IMR-90 (cell line): ENCODE measurements around the gene FBXL19. TPM values are rescaled to one million over a fixed set of nuclear protein-coding genes. Genes with fewer than 3 reads are reported as not detected.

ENCODE experiments used
- ATAC-seq: fragments of 200-7000 bp; cut with Tn5 transposase; 2 replicates; pipeline ENCODE4 v1.9.1; 2020; ENCODE audit warnings: low read depth, mild to moderate bottlenecking, moderate library complexity
- BruUV-seq: library from RNA; stranded (reverse); fragments of 400-500 nt; replicated peaks from 2 replicates; lab custom pipeline; 2021; lab: Mats Ljungman, UMichigan
- CTCF ChIA-PET: fragments of 300-600 bp; formaldehyde crosslinking; extraction: SDS; loops from one replicate; lab custom pipeline; 2021; ENCODE audit warnings: antibody characterized with exemption; lab: Yijun Ruan, JAX
- POLR2A ChIA-PET: fragments of 300-600 bp; sonication (Branson Sonifier 250); formaldehyde crosslinking; loops from one replicate; lab custom pipeline; 2022; ENCODE audit warnings: antibody characterized with exemption; ENCODE audit not compliant: unreplicated experiment; lab: Charles Lee
- DNase-seq: peaks from one replicate; pipeline ENCODE4 v3.0.0; 2013
- H2AFZ ChIP-seq: replicated peaks from 2 replicates; pipeline ENCODE3; 2013; ENCODE audit warnings: low read length, mild to moderate bottlenecking; ENCODE audit not compliant: poor library complexity
- H2AK5ac ChIP-seq: 2 replicates; pipeline ENCODE4 v1.6.1; 2013; ENCODE audit warnings: low read depth, low read length, inconsistent platforms
- H2AK9ac ChIP-seq: replicated peaks from 2 replicates; pipeline ENCODE3; 2013; ENCODE audit warnings: mild to moderate bottlenecking, low read depth, low read length, moderate library complexity; ENCODE audit not compliant: poor library complexity
- H2BK120ac ChIP-seq: 2 replicates; pipeline ENCODE4 v1.6.1; 2013; ENCODE audit warnings: low read depth, low read length, inconsistent platforms
- H2BK15ac ChIP-seq: 3 replicates; pipeline ENCODE4 v1.6.1; 2013; ENCODE audit warnings: low read depth, low read length, inconsistent platforms
- H2BK20ac ChIP-seq: 2 replicates; pipeline ENCODE4 v1.6.1; 2013; ENCODE audit warnings: low read depth, mild to moderate bottlenecking, inconsistent platforms, low read length, moderate library complexity
- H2BK5ac ChIP-seq: 2 replicates; pipeline ENCODE4 v1.6.1; 2013; ENCODE audit warnings: mild to moderate bottlenecking, low read depth, low read length, inconsistent platforms; ENCODE audit not compliant: poor library complexity, severe bottlenecking
- H3K14ac ChIP-seq: replicated peaks from 2 replicates; pipeline ENCODE4 v1.6.1; 2013; ENCODE audit warnings: low read depth, low read length, inconsistent platforms
- H3K18ac ChIP-seq: 2 replicates; pipeline ENCODE4 v1.6.1; 2013; ENCODE audit warnings: low read depth, low read length, control low read depth
- H3K23ac ChIP-seq: 2 replicates; pipeline ENCODE4 v1.6.1; 2013; ENCODE audit warnings: low read depth, low read length, inconsistent platforms
- H3K27ac ChIP-seq: 2 replicates; pipeline ENCODE4 v1.5.1; 2013; ENCODE audit warnings: mild to moderate bottlenecking, control low read depth, low read length; ENCODE audit not compliant: insufficient read depth
- H3K27me3 ChIP-seq: 2 replicates; pipeline ENCODE4 v1.6.1; 2013; ENCODE audit warnings: low read length; ENCODE audit not compliant: control insufficient read depth, insufficient read depth
- H3K36me3 ChIP-seq: 2 replicates; pipeline ENCODE4 v1.6.1; 2013; ENCODE audit warnings: low read length, mixed read lengths; ENCODE audit not compliant: control insufficient read depth, insufficient read depth
- H3K4ac ChIP-seq: 2 replicates; pipeline ENCODE4 v1.6.1; 2013; ENCODE audit warnings: low read depth, low read length, inconsistent platforms
- H3K4me1 ChIP-seq: 2 replicates; pipeline ENCODE4 v1.6.1; 2013; ENCODE audit warnings: low read length, mixed read lengths; ENCODE audit not compliant: control insufficient read depth, insufficient read depth
- H3K4me2 ChIP-seq: 2 replicates; pipeline ENCODE4 v1.6.1; 2013; ENCODE audit warnings: low read depth, mild to moderate bottlenecking, control low read depth, low read length, moderate library complexity
- H3K4me3 ChIP-seq: 2 replicates; pipeline ENCODE4 v1.5.1; 2013; ENCODE audit warnings: low read depth, mild to moderate bottlenecking, control low read depth, low read length, moderate library complexity; ENCODE audit not compliant: insufficient read depth
- H3K56ac ChIP-seq: 2 replicates; pipeline ENCODE4 v1.6.1; 2013; ENCODE audit warnings: low read length, inconsistent platforms; ENCODE audit not compliant: insufficient read depth; ENCODE audit errors: extremely low read depth
- H3K79me1 ChIP-seq, 2 experiments: 2 replicates each; pipeline ENCODE4 v1.6.1; 2013; ENCODE audit warnings: low read length in 2 of 2, inconsistent platforms in 1 of 2, low read depth in 1 of 2
- H3K9ac ChIP-seq: 2 replicates; pipeline ENCODE4 v1.6.1; 2013; ENCODE audit warnings: low read depth, low read length, control low read depth
- H3K9me1 ChIP-seq: 2 replicates; pipeline ENCODE4 v1.6.1; 2013; ENCODE audit warnings: low read length, inconsistent platforms; ENCODE audit not compliant: insufficient read depth
- H3K9me3 ChIP-seq: 2 replicates; pipeline ENCODE4 v1.6.1; 2013; ENCODE audit warnings: low read length; ENCODE audit not compliant: control insufficient read depth, insufficient read depth
- H4K20me1 ChIP-seq: 2 replicates; pipeline ENCODE4 v1.6.1; 2013; ENCODE audit warnings: low read length, inconsistent platforms; ENCODE audit not compliant: insufficient read depth
- H4K5ac ChIP-seq: 2 replicates; pipeline ENCODE4 v1.6.1; 2013; ENCODE audit warnings: mild to moderate bottlenecking, low read depth, low read length, control low read depth
- H4K8ac ChIP-seq, 2 experiments: 2 replicates each; pipeline ENCODE4 v1.6.1; 2013; ENCODE audit warnings: low read depth in 2 of 2, low read length in 2 of 2, control low read depth in 1 of 2, inconsistent platforms in 1 of 2
- H4K91ac ChIP-seq: 2 replicates; pipeline ENCODE4 v1.6.1; 2013; ENCODE audit warnings: low read depth, low read length, inconsistent platforms; ENCODE audit not compliant: insufficient read depth
- MXI1 ChIP-seq: IDR thresholded peaks from 2 replicates; pipeline ENCODE4 v1.6.1; 2012; ENCODE audit warnings: low read depth, mild to moderate bottlenecking, low read length, moderate library complexity, borderline replicate concordance
- SMC3 ChIP-seq: fragments of 150-350 bp; IDR thresholded peaks from 2 replicates; pipeline ENCODE4 v1.6.1; 2016; ENCODE audit warnings: low read depth, mild to moderate bottlenecking, antibody characterized with exemption, low read length, moderate library complexity
- WGBS, 2 experiments: methylation state at CpG; one replicate each; pipeline versions ENCODE4 v1.1.5 to v1.1.7; 2013; ENCODE audit warnings: missing lambda C conversion rate in 2 of 2; ENCODE audit not compliant: insufficient read length in 1 of 2; ENCODE audit errors: extremely low coverage in 2 of 2; 5-methylcytosine and 5-hydroxymethylcytosine counted together
- dilution Hi-C: fragments of 300-500 bp; cut with HindIII; formaldehyde crosslinking; loops from one replicate; pipeline ENCODE4 v1.14.3; 2018; ENCODE audit warnings: low sequenced_read_pairs; ENCODE audit not compliant: unreplicated experiment
- in situ Hi-C: fragments of 300-500 bp; cut with MboI; formaldehyde crosslinking; loops from 3 replicates; pipeline ENCODE4 v1.14.3; 2019; ENCODE audit warnings: low sequenced_read_pairs, inconsistent platforms, mixed read lengths
- intact Hi-C: fragments of 100-400 bp; cut with micrococcal nuclease; formaldehyde crosslinking; loops from 2 replicates; pipeline ENCODE4 v1.10.0; 2022
- polyA plus RNA-seq, 3 experiments: library from polyadenylated mRNA; depleted of rRNA; stranded (reverse); fragments of >200 nt; gene quantifications; 2 replicates each; pipeline ENCODE4 v1.2.3, GENCODE V29; 2012; ENCODE audit warnings: low replicate concordance in 1 of 3
- total RNA-seq: library from RNA; depleted of rRNA; stranded (reverse); fragments of >200 nt; gene quantifications from 2 replicates; pipeline ENCODE4 v1.2.3, GENCODE V29; 2012

Gene FBXL19
- total and polyA plus RNA-seq, 2 of the 4 experiments (the other 2 are of a cell fraction) = 5.0 to 13.8 TPM

DNA sequence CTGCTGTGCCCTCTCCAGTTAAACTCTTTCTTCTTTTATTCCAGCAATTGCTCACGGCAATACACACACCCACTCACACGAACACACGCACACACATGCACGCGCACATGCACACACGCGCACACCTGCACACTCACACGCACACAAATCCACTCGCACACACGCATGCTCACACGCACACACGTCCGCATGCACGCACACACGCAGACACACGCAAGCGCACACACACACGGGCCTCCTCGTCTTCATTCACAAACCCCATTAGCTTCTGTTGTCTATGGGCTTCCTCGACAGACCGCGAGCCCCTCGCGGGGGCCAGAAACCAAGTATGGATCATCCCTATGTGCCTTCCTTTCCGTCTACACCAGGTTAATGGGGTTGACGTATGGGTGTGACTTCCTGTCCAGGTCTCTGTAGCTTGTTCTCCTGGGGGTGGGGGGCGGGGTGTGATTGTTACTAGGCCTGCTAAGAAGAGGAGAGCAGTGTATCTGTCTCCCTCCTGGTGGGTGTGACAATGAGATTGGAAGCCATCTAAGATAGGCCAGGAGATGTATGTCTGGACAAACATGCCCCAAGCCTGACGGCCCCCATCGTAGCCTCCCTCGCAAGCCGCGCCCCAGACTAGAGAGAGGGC is 27.6 kb upstream of the FBXL19 start:
- H2BK120ac ChIP-seq = peak overlapping the region; percentile 98
- H2BK5ac ChIP-seq = peak overlapping the region; percentile 100
- no peaks in the 10 kb centered on the region for H3K9me3 ChIP-seq
- H3K4me2 ChIP-seq = peak overlapping the region; percentile 83
- TF ChIP-seq SMC3 (no peak), MXI1 (0 out of 2 replicates have a peak, but pooled peaks have one; percentile 9)
- peak overlapping the region; percentile 89 for H3K56ac ChIP-seq
- peak overlapping the region; percentile 99 for H3K27ac ChIP-seq
- WGBS, 2 experiments = 57% methylated on average over 12 of the region's 32 CpGs; no CpG with 5 or more reads in 1 of the 2 experiments
- peak overlapping the region; percentile 62 for H3K4me3 ChIP-seq
- dilution Hi-C loops = no loop called here
- H4K8ac ChIP-seq = peak overlapping the region; percentile 98 to 100
- ATAC-seq = peak; percentile 33
- peaks cover 25% of the 10 kb centered on the region for H3K9me1 ChIP-seq
- peaks cover 8 to 54% of the 10 kb centered on the region in 2 experiments; a peak in 3 of 4 replicates for H3K79me1 ChIP-seq
- H2BK15ac ChIP-seq = peak overlapping the region; percentile 98
- H4K5ac ChIP-seq = peak overlapping the region; percentile 98
- peak overlapping the region; percentile 98 for H2AFZ ChIP-seq
- H3K4ac ChIP-seq = peak overlapping the region; percentile 90
- H3K4me1 ChIP-seq = peaks cover 23% of the 10 kb centered on the region
- no peak for DNase-seq
- peaks cover 6% of the 10 kb centered on the region; the same call in 1 of the 2 replicates for H3K36me3 ChIP-seq
- intact Hi-C loops = loop anchor here (2.0 kb wide), 1 partner anchor 21 kb away; no protein-coding TSS in a partner anchor
- H4K20me1 ChIP-seq = 0 out of 2 replicates have a peak, but pooled peaks cover 5% of the 10 kb centered on the region
- peak overlapping the region; percentile 88 for H3K9ac ChIP-seq
- H3K27me3 ChIP-seq = no peaks in the 10 kb centered on the region
- H3K18ac ChIP-seq = peak overlapping the region; percentile 94
- CTCF ChIA-PET = interaction anchor here (0.5 to 1.0 kb wide), 7 partner anchors 14 to 344 kb away, joined by 3 to 7 read pairs (median 5); no protein-coding TSS in a partner anchor
- H3K23ac ChIP-seq = peak overlapping the region; percentile 99
- peak overlapping the region; percentile 95 for H2BK20ac ChIP-seq
- BruUV-seq = no TSS peak
- peak overlapping the region; percentile 77 for H3K14ac ChIP-seq
- in situ Hi-C loops = no loop called here
- POLR2A ChIA-PET = interaction anchor here (2.1 kb wide), 1 partner anchor 11 kb away, joined by 21 read pairs; no protein-coding TSS in a partner anchor
- H2AK5ac ChIP-seq = peak overlapping the region; percentile 100
- peak overlapping the region; percentile 100 for H2AK9ac ChIP-seq
- peak overlapping the region; percentile 92 for H4K91ac ChIP-seq
